ENCODE results near the gene MYADML2. TPM values are rescaled to one million over a fixed set of nuclear protein-coding genes. Genes with fewer than 3 reads are reported as not detected.

Gene MYADML2
- total RNA-seq, 1 experiment from 2014 or later, result not detected

- TF ChIP-seq, protein P1, sequence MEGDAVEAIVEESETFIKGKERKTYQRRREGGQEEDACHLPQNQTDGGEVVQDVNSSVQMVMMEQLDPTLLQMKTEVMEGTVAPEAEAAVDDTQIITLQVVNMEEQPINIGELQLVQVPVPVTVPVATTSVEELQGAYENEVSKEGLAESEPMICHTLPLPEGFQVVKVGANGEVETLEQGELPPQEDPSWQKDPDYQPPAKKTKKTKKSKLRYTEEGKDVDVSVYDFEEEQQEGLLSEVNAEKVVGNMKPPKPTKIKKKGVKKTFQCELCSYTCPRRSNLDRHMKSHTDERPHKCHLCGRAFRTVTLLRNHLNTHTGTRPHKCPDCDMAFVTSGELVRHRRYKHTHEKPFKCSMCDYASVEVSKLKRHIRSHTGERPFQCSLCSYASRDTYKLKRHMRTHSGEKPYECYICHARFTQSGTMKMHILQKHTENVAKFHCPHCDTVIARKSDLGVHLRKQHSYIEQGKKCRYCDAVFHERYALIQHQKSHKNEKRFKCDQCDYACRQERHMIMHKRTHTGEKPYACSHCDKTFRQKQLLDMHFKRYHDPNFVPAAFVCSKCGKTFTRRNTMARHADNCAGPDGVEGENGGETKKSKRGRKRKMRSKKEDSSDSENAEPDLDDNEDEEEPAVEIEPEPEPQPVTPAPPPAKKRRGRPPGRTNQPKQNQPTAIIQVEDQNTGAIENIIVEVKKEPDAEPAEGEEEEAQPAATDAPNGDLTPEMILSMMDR (conservative IDR thresholded peaks at IDR 0.05), result no peak
- TF ChIP-seq EZH2 (IDR thresholded peaks at IDR 0.05; ENCODE audit: low read depth), result no peak
- Histone ChIP-seq H3F3A (ENCODE audit: insufficient read depth, low read depth) (peaks cover 27% of the 10 kb centered on the region), H2AFZ (peak overlapping the region; percentile 87), H3K79me2 (ENCODE audit: low read depth) (peaks cover 4% of the 10 kb centered on the region; the same call in 1 of the 2 replicates), H3K4me3 (peak overlapping the region; percentile 62), H3K4me1 (replicated peaks; ENCODE audit: insufficient read depth) (peaks cover 20% of the 10 kb centered on the region), H3K9me3 (ENCODE audit: insufficient read depth, low read depth) (no peaks in the 10 kb centered on the region), H3K27me3 (ENCODE audit: insufficient read depth, low read depth) (no peaks in the 10 kb centered on the region), H3K9me2 (ENCODE audit: insufficient read depth) (no peaks in the 10 kb centered on the region), H4K20me1 (ENCODE audit: insufficient read depth) (0 out of 2 replicates have a peak, but pooled peaks cover 5% of the 10 kb centered on the region), H3K36me3 (ENCODE audit: low read depth) (no peaks in the 10 kb centered on the region), H3K27ac (no peak overlapping the region), H3K4me2 (peak overlapping the region; percentile 96)
- TSS peak; percentile 70 for BruUV-seq (replicated peaks)
- no peak for DNase-seq
- CTCF ChIA-PET, result no interaction called here
- intact Hi-C loops (cut with micrococcal nuclease; ENCODE audit: unreplicated experiment), result no loop called here
- POLR2A ChIA-PET (ENCODE audit: unreplicated experiment), result no interaction called here
Observed at GRCh38 chr17:81976332-81977210, 29.5 kb upstream of the MYADML2 start.

- CTCF ChIA-PET, result no interaction called here
- Histone ChIP-seq H2AFZ (no peak overlapping the region), H3K9me2 (ENCODE audit: insufficient read depth) (no peaks in the 10 kb centered on the region), H3K4me2 (no peak overlapping the region), H3K27me3 (ENCODE audit: insufficient read depth, low read depth) (no peaks in the 10 kb centered on the region), H4K20me1 (ENCODE audit: insufficient read depth) (no peaks in the 10 kb centered on the region), H3K4me3 (no peak overlapping the region), H3K79me2 (ENCODE audit: low read depth) (0 out of 2 replicates have a peak, but pooled peaks cover under 1% of the 10 kb centered on the region), H3K36me3 (ENCODE audit: low read depth) (no peaks in the 10 kb centered on the region), H3K4me1 (replicated peaks; ENCODE audit: insufficient read depth) (no peaks in the 10 kb centered on the region), H3K27ac (no peak overlapping the region), H3F3A (ENCODE audit: insufficient read depth, low read depth) (peaks cover 2% of the 10 kb centered on the region; the same call in 1 of the 2 replicates), H3K9me3 (ENCODE audit: insufficient read depth, low read depth) (no peaks in the 10 kb centered on the region)
- DNase-seq, result no peak
- TF ChIP-seq, protein P1 (conservative IDR thresholded peaks at IDR 0.05), result no peak
- no peak for TF ChIP-seq EZH2 (IDR thresholded peaks at IDR 0.05; ENCODE audit: low read depth)
- POLR2A ChIA-PET (ENCODE audit: unreplicated experiment), result no interaction called here
- intact Hi-C loops (cut with micrococcal nuclease; ENCODE audit: unreplicated experiment), result no loop called here
- no TSS peak for BruUV-seq (replicated peaks)
Observed at GRCh38 chr17:81973432-81973831, 26.4 kb upstream of the MYADML2 start.

DNA sequence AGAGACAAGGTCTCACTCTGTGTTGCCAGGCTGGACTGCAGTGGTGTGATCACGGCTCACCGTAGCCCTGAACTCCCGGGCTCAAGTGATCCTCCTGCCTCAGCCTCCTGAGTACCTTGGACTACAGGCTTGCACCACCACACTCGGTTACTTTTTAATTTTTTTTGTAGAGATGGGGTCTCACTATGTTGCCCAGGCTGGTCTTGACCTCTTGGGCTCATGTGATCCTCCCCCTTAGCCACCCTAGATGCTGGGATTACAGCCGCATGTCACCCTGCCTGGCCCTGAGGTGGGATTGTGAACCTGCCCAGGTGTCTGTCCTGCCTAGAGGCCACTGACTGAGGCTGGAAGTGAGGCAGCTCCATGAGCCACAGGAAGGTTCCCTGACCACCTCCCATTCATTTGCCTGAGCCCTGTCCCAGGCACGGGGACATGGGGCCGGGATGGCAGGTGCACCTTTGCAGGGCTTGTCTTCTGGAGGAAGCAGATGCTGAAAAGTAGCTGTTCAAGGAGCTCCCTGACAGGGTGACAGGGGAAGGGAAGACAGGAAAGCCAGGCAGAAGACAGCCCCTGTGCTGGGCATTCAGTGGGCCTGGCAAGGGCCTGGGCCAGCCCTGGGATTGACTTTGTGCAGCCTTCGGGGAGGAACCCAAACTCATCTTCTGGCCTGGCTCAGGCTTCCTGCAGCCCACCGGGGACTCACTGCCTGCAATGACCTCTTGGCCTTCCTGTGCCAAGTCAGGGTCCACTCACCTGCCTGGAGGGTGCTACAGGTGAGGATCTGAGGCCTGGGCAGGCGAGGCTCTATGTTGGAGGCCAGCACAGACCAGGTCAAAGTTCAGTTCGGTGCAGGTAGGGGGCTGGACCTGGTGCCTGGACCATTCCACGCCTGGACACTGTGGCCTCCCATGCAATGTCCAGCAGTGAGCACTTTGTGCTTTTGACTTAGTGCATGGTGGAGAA lies 22.1 kb upstream of the MYADML2 start:
- Histone ChIP-seq H3F3A (ENCODE audit: insufficient read depth, low read depth) (peaks cover 15% of the 10 kb centered on the region), H3K4me3 (no peak overlapping the region), H3K4me1 (replicated peaks; ENCODE audit: insufficient read depth) (no peaks in the 10 kb centered on the region), H3K9me3 (ENCODE audit: insufficient read depth, low read depth) (no peaks in the 10 kb centered on the region), H3K27ac (no peak overlapping the region), H3K27me3 (ENCODE audit: insufficient read depth, low read depth) (no peaks in the 10 kb centered on the region), H2AFZ (no peak overlapping the region), H3K36me3 (ENCODE audit: low read depth) (no peaks in the 10 kb centered on the region), H4K20me1 (ENCODE audit: insufficient read depth) (no peaks in the 10 kb centered on the region), H3K4me2 (no peak overlapping the region), H3K9me2 (ENCODE audit: insufficient read depth) (no peaks in the 10 kb centered on the region), H3K79me2 (ENCODE audit: low read depth) (no peaks in the 10 kb centered on the region)
- intact Hi-C loops (cut with micrococcal nuclease; ENCODE audit: unreplicated experiment), result loop anchor here (5.0 kb wide), 1 partner anchor 33 kb away; no protein-coding TSS in a partner anchor
- TF ChIP-seq, protein P1 (conservative IDR thresholded peaks at IDR 0.05), result no peak
- TF ChIP-seq EZH2 (IDR thresholded peaks at IDR 0.05; ENCODE audit: low read depth), result no peak
- POLR2A ChIA-PET (ENCODE audit: unreplicated experiment), result no interaction called here
- BruUV-seq (replicated peaks), result no TSS peak
- no peak for DNase-seq
- CTCF ChIA-PET, result interaction anchor here (1.0 kb wide), 1 partner anchor 10 kb away, joined by 5 read pairs; no protein-coding TSS in a partner anchor

All from PC-9 (cell line).